Stimulated activated CD8-positive, alpha-beta memory T cell treated with anti-CD3 and anti-CD28 coated beads, Interleukin-4, amount 100 ng/mL, for 24 hours (primary cell): ENCODE measurements around the gene KLF17.

Experiments
- DNase-seq: peaks from one replicate; pipeline ENCODE4 v3.0.0-alpha.2; 2020; ENCODE audit warnings: low read depth

Gene KLF17

GRCh38 chr1:44118682-44119081 lies at the start of gene KLF17:
Gene KLF17 (plus strand): TSS chr1:44118821. CDS start chr1:44118908, 87 bp downstream.
- DNase-seq = no peak

GRCh38 chr1:44071461-44071860 lies 47.2 kb upstream of the KLF17 start:
- no peak for DNase-seq

- no peak for DNase-seq
Measured at GRCh38 chr1:44072204-44072603, 46.4 kb upstream of the KLF17 start.

GRCh38 chr1:44072821-44073220 lies 45.8 kb upstream of the KLF17 start:
- no peak for DNase-seq

GRCh38 chr1:44073528-44073927 lies 45.1 kb upstream of the KLF17 start:
- no peak for DNase-seq

GRCh38 chr1:44074415-44074814 lies 44.2 kb upstream of the KLF17 start:
- DNase-seq = no peak

GRCh38 chr1:44076066-44076465 lies 42.6 kb upstream of the KLF17 start:
- no peak for DNase-seq

GRCh38 chr1:44077421-44077820 lies 41.2 kb upstream of the KLF17 start:
- no peak for DNase-seq

- no peak for DNase-seq
Measured at GRCh38 chr1:44078104-44078503, 40.5 kb upstream of the KLF17 start.

- no peak for DNase-seq
Measured at GRCh38 chr1:44079566-44079965, 39.1 kb upstream of the KLF17 start.

GRCh38 chr1:44084998-44085675 lies 33.5 kb upstream of the KLF17 start:
- no peak for DNase-seq

GRCh38 chr1:44086692-44087474 lies 31.7 kb upstream of the KLF17 start:
- DNase-seq = no peak

- no peak for DNase-seq
Measured at GRCh38 chr1:44089371-44090048, 29.1 kb upstream of the KLF17 start.

- DNase-seq = no peak
Measured at GRCh38 chr1:44090429-44091252, 28.0 kb upstream of the KLF17 start.

GRCh38 chr1:44094047-44094446 lies 24.6 kb upstream of the KLF17 start:
- no peak for DNase-seq

- no peak for DNase-seq
Measured at GRCh38 chr1:44100183-44100868, 18.3 kb upstream of the KLF17 start.

GRCh38 chr1:44101328-44101727 lies 17.3 kb upstream of the KLF17 start:
- no peak for DNase-seq

GRCh38 chr1:44103270-44104131 lies 15.1 kb upstream of the KLF17 start:
- no peak for DNase-seq

GRCh38 chr1:44105810-44106209 lies 12.8 kb upstream of the KLF17 start:
- no peak for DNase-seq

- DNase-seq = no peak
Measured at GRCh38 chr1:44108241-44108640, 10.4 kb upstream of the KLF17 start.

GRCh38 chr1:44108971-44109370 lies 9.7 kb upstream of the KLF17 start:
- DNase-seq = no peak
